K562 (cell line): ENCODE data around the gene LRRC25. TPM values are rescaled to one million over a fixed set of nuclear protein-coding genes. Genes with fewer than 3 reads are reported as not detected.

Experiments used
- BRF1 ChIP-seq: IDR thresholded peaks from 3 replicates; pipeline ENCODE4 v1.6.1; 2011; ENCODE audit warnings: borderline replicate concordance, mild to moderate bottlenecking; ENCODE audit not compliant: insufficient read length; ENCODE audit errors: extremely low read depth
- CGGBP1 ChIP-seq: fragments of 250-450 bp; sonication (Bioruptor Pico); IDR thresholded peaks from 2 replicates; pipeline ENCODE4 v1.9.0; 2021; ENCODE audit warnings: mild to moderate bottlenecking
- CTBP1 ChIP-seq: fragments of 450-650 bp; IDR thresholded peaks from 2 replicates; pipeline ENCODE4 v1.6.1; 2016; ENCODE audit warnings: borderline replicate concordance
- E4F1 ChIP-seq: fragments of 250-450 bp; sonication (Bioruptor Pico); IDR thresholded peaks from 2 replicates; pipeline ENCODE4 v1.5.0; 2021; ENCODE audit warnings: mild to moderate bottlenecking, borderline replicate concordance
- FOSL1 ChIP-seq: fragments of 200-800 bp; sonication (Bioruptor generic); conservative IDR thresholded peaks from 2 replicates; pipeline ENCODE4 v1.6.1; 2016; ENCODE audit warnings: missing genetic modification characterization, missing compliant biosample characterization
- GABPB1 ChIP-seq: sonication (generic); formaldehyde crosslinking; IDR thresholded peaks from 2 replicates; pipeline ENCODE4 v1.8.0; 2022; ENCODE audit warnings: mild to moderate bottlenecking, missing genetic modification reagents
- GTF3C2 ChIP-seq: IDR thresholded peaks from 3 replicates; pipeline ENCODE4 v1.6.1; 2011; ENCODE audit warnings: borderline replicate concordance, mild to moderate bottlenecking, moderate library complexity; ENCODE audit not compliant: insufficient read length; ENCODE audit errors: extremely low read depth
- HCFC1 ChIP-seq: IDR thresholded peaks from 2 replicates; pipeline ENCODE4 v1.6.1; 2012; ENCODE audit warnings: low read depth, low read length, improper control_type of control experiment
- NEUROD1 ChIP-seq: fragments of 150-350 bp; IDR thresholded peaks from 2 replicates; pipeline ENCODE4 v1.6.1; 2014; ENCODE audit warnings: borderline replicate concordance, low read length, low read depth; ENCODE audit not compliant: partially characterized antibody
- RBM17 ChIP-seq: fragments of 200-400 bp; formaldehyde crosslinking; IDR thresholded peaks from 2 replicates; pipeline ENCODE4 v1.6.1; 2017; ENCODE audit warnings: low read depth, mild to moderate bottlenecking, low read length, borderline replicate concordance
- TFE3 ChIP-seq: fragments of 450-650 bp; formaldehyde crosslinking; IDR thresholded peaks from 2 replicates; pipeline ENCODE4 v1.4.0; 2020; ENCODE audit warnings: mild to moderate bottlenecking, mixed read lengths
- U2AF2 ChIP-seq: fragments of 200-400 bp; formaldehyde crosslinking; optimal IDR thresholded peaks from 2 replicates; pipeline ENCODE3; 2017; ENCODE audit warnings: low read depth, mild to moderate bottlenecking, low read length
- YY1 ChIP-seq, 3 experiments: IDR thresholded peaks; 2 replicates each; pipeline ENCODE4 v1.6.1; 2011; ENCODE audit warnings: low read length in 2 of 3, mild to moderate bottlenecking in 2 of 3, moderate library complexity in 2 of 3, borderline replicate concordance in 1 of 3, control low read depth in 1 of 3, low read depth in 1 of 3; ENCODE audit not compliant: insufficient read depth in 3 of 3, insufficient replicate concordance in 2 of 3, control insufficient read depth in 1 of 3, insufficient read length in 1 of 3; ENCODE audit errors: extremely low read depth in 1 of 3
- ZFX ChIP-seq: sonication (generic); formaldehyde crosslinking; IDR thresholded peaks from 2 replicates; pipeline ENCODE4 v1.8.0; 2022; ENCODE audit warnings: mild to moderate bottlenecking, missing genetic modification reagents, moderate library complexity
- ZNF174 ChIP-seq: fragments of 250-450 bp; sonication (Bioruptor Pico); IDR thresholded peaks from 2 replicates; pipeline ENCODE4 v1.4.0; 2020; ENCODE audit warnings: mild to moderate bottlenecking
- ZNF41 ChIP-seq: fragments of 250-450 bp; sonication (Bioruptor Pico); conservative IDR thresholded peaks from 2 replicates; pipeline ENCODE4 v1.4.0; 2020; ENCODE audit warnings: mild to moderate bottlenecking
- ZNF785 ChIP-seq: fragments of 250-450 bp; sonication (Bioruptor Pico); IDR thresholded peaks from 2 replicates; pipeline ENCODE4 v1.4.0; 2020; ENCODE audit warnings: mild to moderate bottlenecking
- polyA plus RNA-seq, 8 experiments: library from polyadenylated mRNA; depleted of rRNA in 4 of 8; stranded (reverse) in 5 of 8; unstranded in 3 of 8; fragments of >200 nt; fragmentation: Nextera tagmentation in 2 of 8; fragmentation: Illumina TruSeq in 1 of 8; extraction: Ambion mirVana in 2 of 8; extraction: Trizol in 1 of 8; gene quantifications; 2 replicates each; pipeline versions ENCODE4 v1.2.1 to v1.2.3, GENCODE V29; 2011 to 2014; ENCODE audit warnings: inconsistent platforms in 1 of 8, missing spikeins in 1 of 8
- total RNA-seq, 7 experiments: library from RNA; depleted of rRNA in 6 of 7; stranded (reverse); fragments of >200 nt in 6 of 7; fragmentation: Illumina TruSeq in 2 of 7; extraction: Trizol in 2 of 7; gene quantifications; 2 replicates each; pipeline versions ENCODE4 v1.2.1 to v1.2.3, GENCODE V29; 2011 to 2021; ENCODE audit warnings: low replicate concordance in 1 of 7
- TF ChIP-seq, protein P1 (sequence below): fragments of 250-450 bp; sonication (Bioruptor Pico); IDR thresholded peaks from 2 replicates; pipeline ENCODE4 v1.8.0; 2021; ENCODE audit warnings: mild to moderate bottlenecking, moderate library complexity

Gene LRRC25
- total and polyA plus RNA-seq, 9 of the 15 experiments (the other 6 are each of a cell fraction or from before 2014, with no cell fraction given), result 0.07 to 0.36 (median 0.10) TPM; not detected in 3

GRCh38 chr19:18438331-18439024 lies 41.1 kb upstream of the LRRC25 start (continued):
- TF ChIP-seq GTF3C2 (no peak), BRF1 (no peak), FOSL1 (no peak), ZNF41 (no peak), U2AF2 (no peak), ZNF785 (CRISPR knock-in tag) (no peak), NEUROD1 (no peak), ZNF174 (CRISPR knock-in tag) (no peak), TFE3 (CRISPR knock-in tag) (no peak), YY1 (IDR thresholded peaks at IDR 0.05; ENCODE audit: borderline replicate concordance in 1 of 3, control insufficient read depth in 1 of 3, extremely low read depth in 1 of 3, insufficient read depth in 3 of 3, insufficient read length in 1 of 3, insufficient replicate concordance in 2 of 3, low read depth in 1 of 3, low read length in 2 of 3) (peak in 2 of 3 experiments; percentile 7 to 16), GABPB1 (no peak; the same call in 1 of the 2 replicates), CGGBP1 (CRISPR knock-in tag) (no peak), E4F1 (no peak), RBM17 (no peak), ZFX (CRISPR knock-in tag) (peak; percentile 77), CTBP1 (peak; percentile 78; the same call in 1 of the 2 replicates), HCFC1 (no peak)
- TF ChIP-seq, protein P1, sequence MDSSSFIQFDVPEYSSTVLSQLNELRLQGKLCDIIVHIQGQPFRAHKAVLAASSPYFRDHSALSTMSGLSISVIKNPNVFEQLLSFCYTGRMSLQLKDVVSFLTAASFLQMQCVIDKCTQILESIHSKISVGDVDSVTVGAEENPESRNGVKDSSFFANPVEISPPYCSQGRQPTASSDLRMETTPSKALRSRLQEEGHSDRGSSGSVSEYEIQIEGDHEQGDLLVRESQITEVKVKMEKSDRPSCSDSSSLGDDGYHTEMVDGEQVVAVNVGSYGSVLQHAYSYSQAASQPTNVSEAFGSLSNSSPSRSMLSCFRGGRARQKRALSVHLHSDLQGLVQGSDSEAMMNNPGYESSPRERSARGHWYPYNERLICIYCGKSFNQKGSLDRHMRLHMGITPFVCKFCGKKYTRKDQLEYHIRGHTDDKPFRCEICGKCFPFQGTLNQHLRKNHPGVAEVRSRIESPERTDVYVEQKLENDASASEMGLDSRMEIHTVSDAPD (CRISPR knock-in tag), result no peak
